Left lobe of liver (tissue), 2 donors: ENCODE results near the gene PER2. TPM values are rescaled to one million over a fixed set of nuclear protein-coding genes. Genes with fewer than 3 reads are reported as not detected.

ENCODE experiments used
- ATAC-seq: fragments of 200-7000 bp; cut with Tn5 transposase; one replicate; pipeline ENCODE4 v1.9.1; 2020; ENCODE audit warnings: mild to moderate bottlenecking, moderate library complexity
- DNase-seq: peaks from one replicate; pipeline ENCODE4 v3.0.0-alpha.2; 2020; ENCODE audit warnings: low spot score
- total RNA-seq: library from RNA; stranded (reverse); gene quantifications from one replicate; pipeline ENCODE4 v1.2.1, GENCODE V29; 2021
- donor health status: DM: no; HTN: no; CAD: no; lungs with moderate emphysema.
- donor health status: DM: no; HTN: yes; CAD: no.

PER2 gene
- total RNA-seq, 1 donor from 2014 or later: 8.0 TPM

GRCh38 chr2:238271061-238271554, 17.3 kb downstream of the PER2 start:
- ATAC-seq: no peak
- DNase-seq: no peak

GRCh38 chr2:238270606-238271005, 17.8 kb downstream of the PER2 start:
- ATAC-seq: no peak
- no peak for DNase-seq

DNA sequence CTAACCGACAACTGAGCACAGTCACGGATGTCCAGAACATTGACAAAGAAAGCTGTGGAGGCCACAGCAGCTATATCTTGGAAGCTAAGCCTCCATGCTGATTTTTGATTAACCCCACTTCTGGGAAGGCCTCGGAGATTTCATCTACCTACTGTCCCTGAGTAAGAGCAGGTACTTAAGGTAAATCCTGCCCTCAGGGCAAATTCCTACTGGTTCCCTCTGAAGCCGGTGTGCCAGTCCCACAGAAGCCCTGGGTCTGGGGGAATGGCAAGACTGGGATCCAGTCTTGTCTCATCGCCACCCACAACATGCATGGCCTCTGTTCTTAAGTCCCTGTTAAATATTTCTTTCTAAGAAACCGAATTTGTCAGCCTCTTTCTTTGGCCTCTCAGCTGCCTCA, 18.7 kb downstream of the PER2 start:
- no peak for DNase-seq
- no peak for ATAC-seq

DNA sequence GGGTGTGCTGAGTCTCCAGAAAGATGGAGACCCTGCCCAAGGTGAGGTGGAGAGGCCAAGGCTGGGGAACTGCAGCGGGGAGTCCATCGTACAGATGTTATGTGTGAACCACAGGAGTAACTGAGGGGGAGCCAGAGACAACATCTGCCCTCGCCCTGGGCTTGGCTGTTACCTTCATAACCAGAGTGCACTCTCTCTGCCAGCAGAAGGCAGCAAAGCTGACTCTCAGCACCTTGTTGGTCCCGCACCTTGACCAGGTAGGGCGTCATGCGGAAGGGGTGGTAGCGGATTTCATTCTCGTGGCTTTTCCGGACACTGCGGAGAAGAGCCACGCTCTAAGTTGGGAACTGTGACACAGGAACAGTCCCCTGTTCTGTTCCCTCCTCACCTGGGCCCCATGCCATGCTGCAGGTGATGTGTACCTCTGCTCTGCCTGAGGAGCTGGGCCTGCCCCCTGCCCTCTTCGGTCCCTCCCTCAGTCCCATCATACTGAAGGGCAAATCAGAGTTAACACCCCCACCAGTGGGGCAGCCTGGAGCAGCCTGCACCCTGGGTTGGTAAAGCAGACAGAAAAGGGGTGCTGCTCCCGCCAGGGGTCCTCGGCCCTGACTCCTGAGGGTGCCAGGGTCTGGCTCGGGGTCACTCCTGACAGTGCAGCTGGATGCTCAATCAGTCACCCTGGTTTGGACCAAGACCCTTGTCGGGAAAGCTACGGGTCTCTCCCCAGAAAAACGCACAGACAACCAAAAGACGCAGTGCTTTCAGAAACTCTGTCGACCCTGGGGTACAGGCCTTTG, 20.3 kb downstream of the PER2 start:
- ATAC-seq (no peak), DNase-seq (no peak)

DNA sequence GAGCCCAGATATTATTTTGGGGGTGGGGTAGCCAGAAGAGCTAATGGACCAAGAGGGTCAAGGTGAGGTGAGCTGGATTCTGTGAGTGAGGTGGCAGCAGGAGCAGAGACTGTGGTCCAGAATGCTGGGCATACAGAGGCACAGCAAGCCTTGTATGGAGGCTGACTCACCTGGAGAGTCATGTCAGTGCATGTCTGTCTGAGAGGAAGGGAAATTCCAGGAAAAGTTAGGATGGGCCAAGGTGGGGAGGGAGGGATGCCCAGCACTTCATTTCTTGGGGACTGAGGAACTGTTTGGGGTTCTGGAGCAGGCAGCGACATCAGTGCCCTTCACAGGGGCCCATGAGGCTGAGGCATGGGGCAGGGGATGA, 21.1 kb downstream of the PER2 start:
- no peak for ATAC-seq
- no peak for DNase-seq

DNA sequence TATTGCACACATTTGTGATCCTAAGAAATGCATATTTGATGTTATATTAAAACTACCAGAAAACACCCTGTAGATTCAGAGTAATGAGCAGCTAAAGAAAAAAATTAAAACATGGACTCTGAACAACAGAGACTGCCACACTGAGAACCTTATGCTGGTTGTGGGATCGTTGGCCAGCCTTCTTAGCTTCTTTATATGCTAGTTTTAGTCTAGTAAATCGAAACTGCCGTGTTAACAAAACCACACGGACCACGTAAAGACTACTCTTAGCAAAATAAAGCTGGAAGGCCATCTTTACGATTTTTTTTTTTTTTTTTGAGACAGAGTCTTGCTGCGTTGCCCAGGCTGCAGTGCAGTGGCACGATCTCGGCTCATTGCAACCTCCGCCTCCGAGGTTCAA, 22.8 kb downstream of the PER2 start:
- DNase-seq (no peak), ATAC-seq (no peak)

DNA sequence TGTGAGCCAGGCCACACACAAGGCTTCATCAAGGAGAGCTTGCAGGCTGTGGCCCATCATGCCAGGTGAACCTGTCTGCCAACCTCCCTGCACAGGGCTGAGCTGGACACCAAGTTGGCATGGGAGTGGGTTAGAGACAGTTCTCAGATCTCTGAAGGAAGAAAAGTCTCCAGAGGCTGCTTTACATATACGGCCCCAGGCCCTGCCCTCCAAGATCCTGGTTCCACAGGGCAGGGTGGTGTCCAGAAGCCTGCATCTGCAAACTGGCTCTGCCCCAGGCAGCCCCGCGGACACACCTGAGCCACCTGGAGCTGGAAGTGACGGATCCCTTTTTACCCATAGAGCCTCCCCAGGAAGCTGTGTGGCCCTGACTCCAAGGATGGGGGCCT, 24.3 kb downstream of the PER2 start:
- no peak for ATAC-seq
- no peak for DNase-seq

DNA sequence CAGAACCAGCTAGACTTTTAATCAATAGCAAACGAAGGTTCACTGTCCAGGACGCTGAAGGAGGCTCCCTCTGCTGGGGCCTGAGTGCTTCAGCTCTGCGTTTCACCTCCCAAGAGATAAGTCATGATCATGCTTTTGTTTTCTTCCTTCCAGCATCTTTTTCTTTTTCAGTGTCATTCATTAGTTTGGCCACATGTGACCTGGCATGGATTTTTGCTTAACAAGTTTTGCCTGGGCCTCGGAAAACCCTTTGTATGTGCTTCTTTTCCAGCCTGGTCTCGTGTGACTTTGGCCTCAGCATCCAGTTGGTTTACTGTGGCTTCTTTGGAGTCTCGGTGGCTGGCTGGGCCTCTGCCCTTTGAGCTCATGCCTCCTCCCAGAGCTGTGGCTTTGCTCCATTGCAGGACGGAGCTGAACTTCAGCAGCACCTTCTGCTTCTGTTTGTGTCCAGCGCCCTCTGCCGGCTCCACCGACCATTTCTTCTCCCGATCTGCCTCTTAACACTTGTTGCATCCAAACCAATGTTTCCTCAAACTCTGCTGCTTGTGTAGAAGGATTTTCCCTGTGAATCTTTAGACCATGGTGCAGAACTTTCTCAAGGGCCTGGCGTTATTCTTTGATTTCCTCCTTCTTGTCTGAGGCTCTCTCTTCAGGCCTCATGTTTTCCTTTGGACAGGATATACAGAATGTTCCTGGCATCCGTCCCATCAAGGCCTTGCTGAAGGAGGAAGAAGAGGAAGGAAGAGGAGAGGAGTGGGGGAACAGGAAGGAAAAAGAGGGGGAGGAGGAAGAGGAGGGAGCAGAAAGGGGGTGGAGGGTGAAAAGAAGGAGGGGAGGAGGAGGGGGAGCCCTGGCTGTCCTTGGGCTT, 25.0 kb downstream of the PER2 start:
- peak; percentile 95 for ATAC-seq
- peak; percentile 90 for DNase-seq

GRCh38 chr2:238262496-238263122, 25.8 kb downstream of the PER2 start:
- no peak for DNase-seq
- no peak for ATAC-seq

GRCh38 chr2:238261718-238262375, 26.6 kb downstream of the PER2 start:
- ATAC-seq: no peak
- no peak for DNase-seq

DNA sequence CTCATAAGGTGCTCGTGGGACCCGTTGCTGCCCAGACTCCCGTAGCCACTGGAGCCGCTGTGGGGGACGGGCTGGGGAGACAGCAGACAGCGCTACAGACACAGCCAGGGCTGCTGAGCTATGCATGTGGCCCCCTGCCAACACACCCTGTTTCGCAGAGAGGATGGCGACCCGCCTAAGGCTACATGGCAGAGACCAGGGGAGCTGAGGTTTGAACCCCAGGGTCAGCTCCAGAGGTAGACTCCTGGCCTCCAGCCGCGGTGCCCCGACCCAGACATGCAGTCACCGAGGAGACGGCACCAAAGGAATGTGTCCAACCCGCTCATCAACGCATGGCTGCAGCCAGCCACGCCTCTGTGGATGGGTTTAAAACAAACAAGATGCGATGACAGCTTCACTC, 27.5 kb downstream of the PER2 start:
- DNase-seq: no peak
- ATAC-seq: no peak

- no peak for DNase-seq
- no peak for ATAC-seq
Observed at GRCh38 chr2:238259061-238260020, 29.1 kb downstream of the PER2 start.

- ATAC-seq: no peak
- DNase-seq: no peak
Observed at GRCh38 chr2:238257786-238258700, 30.4 kb downstream of the PER2 start.

GRCh38 chr2:238256594-238257104, 31.8 kb downstream of the PER2 start:
- peak; percentile 92 for DNase-seq
- peak; percentile 94 for ATAC-seq

- DNase-seq (no peak), ATAC-seq (no peak)
Observed at GRCh38 chr2:238256111-238256510, 32.3 kb downstream of the PER2 start.

DNA sequence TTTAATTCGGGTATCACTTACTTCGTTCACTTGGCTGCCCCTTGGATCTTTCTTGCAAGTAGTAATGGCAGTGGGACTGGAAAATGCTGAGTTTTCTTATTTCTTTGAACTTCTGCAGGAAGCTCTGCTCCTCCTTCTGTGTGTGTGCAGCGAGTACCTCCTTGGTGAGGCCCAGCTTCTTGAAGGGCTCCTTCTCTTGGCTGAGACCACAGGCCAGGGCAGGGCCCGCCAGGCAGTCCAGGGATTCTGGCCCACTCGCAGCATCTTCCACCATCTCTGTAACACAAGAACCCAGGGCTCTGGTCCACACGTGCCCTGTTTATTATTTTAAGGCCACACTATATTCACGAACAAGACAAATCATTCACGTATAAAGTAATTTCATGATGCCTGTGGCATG, 32.8 kb downstream of the PER2 start:
- DNase-seq (no peak), ATAC-seq (no peak)

- ATAC-seq (no peak), DNase-seq (no peak)
Observed at GRCh38 chr2:238255151-238255551, 33.3 kb downstream of the PER2 start.

DNA sequence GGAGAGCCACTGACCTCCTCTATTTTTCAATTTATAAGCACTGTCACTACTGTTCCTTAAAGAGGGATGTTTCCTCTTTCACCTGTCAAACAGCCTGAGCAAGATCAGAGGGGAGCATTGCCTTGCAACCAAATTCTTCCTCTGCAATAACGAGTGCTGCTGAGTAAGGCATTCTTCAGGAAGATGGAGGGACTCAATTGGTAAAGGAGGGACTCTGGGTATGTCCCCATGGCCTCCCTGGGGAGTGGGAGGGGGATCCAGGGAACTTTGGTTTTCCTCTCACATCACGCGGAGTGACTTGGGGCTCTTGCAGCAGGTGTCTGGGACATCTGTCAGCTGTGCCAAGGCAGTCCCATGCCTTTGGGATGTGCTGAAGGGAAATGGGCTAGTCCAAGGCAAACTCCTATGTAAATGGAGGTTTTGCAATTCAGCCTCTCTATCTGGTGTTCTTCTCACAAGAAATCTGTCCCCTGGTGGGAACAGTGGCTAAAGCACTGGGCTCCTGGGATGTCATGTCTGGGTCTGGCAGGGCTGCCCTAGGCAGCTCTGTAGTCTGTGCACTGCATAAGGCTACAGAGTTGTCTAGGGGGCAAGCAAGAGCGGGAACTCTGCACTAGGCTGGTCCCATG, 34.2 kb downstream of the PER2 start:
- DNase-seq (no peak), ATAC-seq (no peak)
